Fibroblast of lung (primary cell): ENCODE measurements around the gene VTCN1. TPM values are rescaled to one million over a fixed set of nuclear protein-coding genes. Genes with fewer than 3 reads are reported as not detected.
"Not testable (repeated sequence)": the region's sequence is repeated elsewhere in the genome, so short reads cannot be mapped to it uniquely, and the experiment has no call there.

Experiments
- DNase-seq, 2 donors: peaks; one replicate each; pipeline versions ENCODE4 v3.0.0 to v3.0.0-alpha.2; 2010; ENCODE audit warnings: low read depth in 2 of 2
- H2AFZ ChIP-seq: 2 replicates; pipeline ENCODE4 v1.5.1; 2012; ENCODE audit warnings: low read length, control low read depth, inconsistent platforms
- H3K27ac ChIP-seq: 2 replicates; pipeline ENCODE4 v1.5.1; 2011; ENCODE audit warnings: low read length, control low read depth; ENCODE audit not compliant: insufficient read depth
- H3K27me3 ChIP-seq: 2 replicates; pipeline ENCODE4 v1.5.1; 2011; ENCODE audit warnings: mild to moderate bottlenecking, low read length; ENCODE audit not compliant: control insufficient read depth, insufficient read depth
- H3K36me3 ChIP-seq: 2 replicates; pipeline ENCODE4 v1.5.1; 2011; ENCODE audit warnings: low read length; ENCODE audit not compliant: control insufficient read depth, insufficient read depth
- H3K4me1 ChIP-seq: 2 replicates; pipeline ENCODE4 v1.5.1; 2011; ENCODE audit warnings: low read length; ENCODE audit not compliant: control insufficient read depth, insufficient read depth; ENCODE audit errors: extremely low read depth
- H3K4me2 ChIP-seq: 2 replicates; pipeline ENCODE4 v1.5.1; 2011; ENCODE audit warnings: low read length, control low read depth; ENCODE audit not compliant: insufficient read depth; ENCODE audit errors: extremely low read depth
- H3K4me3 ChIP-seq, 4 experiments: fragments of 200-600 bp in 1 of 4; sonication (generic) in 1 of 4; replicated peaks in 1 of 4; 2 replicates each; pipeline ENCODE4 v1.5.1; 2011 to 2016; ENCODE audit warnings: low read length in 4 of 4, low read depth in 3 of 4, mild to moderate bottlenecking in 3 of 4, control low read depth in 2 of 4, inconsistent platforms in 1 of 4, mixed read lengths in 1 of 4; ENCODE audit not compliant: insufficient read depth in 1 of 4; ENCODE audit errors: control extremely low read depth in 1 of 4
- H3K79me2 ChIP-seq: 2 replicates; pipeline ENCODE4 v1.5.1; 2012; ENCODE audit warnings: mild to moderate bottlenecking, low read length, inconsistent platforms; ENCODE audit not compliant: control insufficient read depth, insufficient read depth
- H3K9ac ChIP-seq: 2 replicates; pipeline ENCODE4 v1.5.1; 2011; ENCODE audit warnings: mild to moderate bottlenecking, low read length, control low read depth; ENCODE audit not compliant: insufficient read depth
- H3K9me3 ChIP-seq: 2 replicates; pipeline ENCODE4 v1.5.1; 2012; ENCODE audit warnings: low read depth, low read length; ENCODE audit not compliant: control insufficient read depth, insufficient read depth
- H4K20me1 ChIP-seq: 2 replicates; pipeline ENCODE4 v1.5.1; 2011; ENCODE audit warnings: low read length; ENCODE audit not compliant: control insufficient read depth, insufficient read depth; ENCODE audit errors: extremely low read depth
- EZH2 ChIP-seq: IDR thresholded peaks from 2 replicates; pipeline ENCODE4 v1.5.1; 2012; ENCODE audit warnings: low read length, control low read depth, mild to moderate bottlenecking; ENCODE audit errors: missing control alignments
- polyA minus RNA-seq: library from RNA; depleted of rRNA, polyadenylated mRNA; stranded (reverse); fragments of >200 nt; gene quantifications from 2 replicates; pipeline ENCODE4 v1.2.3, GENCODE V29; 2011; ENCODE audit warnings: low replicate concordance
- polyA plus RNA-seq, 2 donors: library from polyadenylated mRNA; depleted of rRNA in 1 of 2; stranded (reverse) in 1 of 2; unstranded in 1 of 2; fragments of >200 nt; gene quantifications; 2 replicates each; pipeline ENCODE4 v1.2.1, GENCODE V29; 2011 to 2012; ENCODE audit warnings: missing spikeins in 1 of 2
- total RNA-seq: library from RNA; depleted of rRNA; stranded (reverse); fragments of >200 nt; gene quantifications from 2 replicates; pipeline ENCODE4 v1.2.1, GENCODE V29; 2014
- TF ChIP-seq, protein P1 (sequence below), 2 donors: IDR thresholded peaks in 1 of 2; conservative IDR thresholded peaks in 1 of 2; 1 replicate in 1 of 2; 2 replicates in 1 of 2; pipeline ENCODE4 v1.5.1; 2011 to 2012; ENCODE audit warnings: low read length in 2 of 2, control low read depth in 1 of 2, inconsistent platforms in 1 of 2, low read depth in 1 of 2, mild to moderate bottlenecking in 1 of 2

Gene VTCN1
- under 0.01 TPM in 1 of 2 replicates, not detected in the other for total RNA-seq
- polyA plus RNA-seq, result 0.03 TPM in 1 of 2 replicates, not detected in the other
- not detected in 2 replicates for polyA plus RNA-seq (2012)
- polyA minus RNA-seq, result not detected in 2 replicates

DNA sequence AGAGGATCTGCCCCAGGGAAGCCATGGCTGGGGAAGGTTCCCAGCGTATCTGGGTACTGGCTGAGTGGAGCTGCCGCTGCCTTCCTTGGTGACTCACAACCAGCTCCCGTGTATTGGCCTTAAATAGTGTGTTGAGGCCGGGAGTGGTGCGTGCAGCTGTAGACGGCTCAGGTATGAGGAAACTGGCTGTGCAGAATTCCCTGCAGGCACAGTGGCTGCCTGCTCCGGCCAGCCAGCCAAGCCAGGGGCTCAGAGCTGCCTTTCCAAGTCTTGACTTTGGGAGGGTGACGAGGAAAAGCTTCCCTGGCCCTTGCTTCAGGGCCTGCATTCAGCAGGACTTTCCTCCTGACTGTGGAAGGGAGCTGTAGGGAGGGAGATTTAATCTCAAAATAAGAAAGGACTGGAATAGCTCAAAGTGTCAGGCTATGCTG is at the start of gene VTCN1:
VTCN1 (minus strand) TSS at position 97 of the 431 bp plus-strand sequence; CDS start at position 25, 72 bp downstream.
- H3K4me2 ChIP-seq, result no peak within 1 kb of the TSS

GRCh38 chr1:117258791-117259190 is 48.1 kb upstream of the VTCN1 start:
- Histone ChIP-seq H3K4me2 (no peak overlapping the region), H3K36me3 (no peaks in the 10 kb centered on the region), H4K20me1 (no peaks in the 10 kb centered on the region), H3K27me3 (peaks cover 10% of the 10 kb centered on the region), H3K9me3 (no peaks in the 10 kb centered on the region), H3K4me3 (no peak overlapping the region), H3K27ac (no peak overlapping the region), H2AFZ (no peak overlapping the region), H3K9ac (no peak overlapping the region), H3K4me1 (no peaks in the 10 kb centered on the region), H3K79me2 (no peaks in the 10 kb centered on the region)
- DNase-seq, result no peak
- TF ChIP-seq EZH2, result no peak
- TF ChIP-seq, protein P1, sequence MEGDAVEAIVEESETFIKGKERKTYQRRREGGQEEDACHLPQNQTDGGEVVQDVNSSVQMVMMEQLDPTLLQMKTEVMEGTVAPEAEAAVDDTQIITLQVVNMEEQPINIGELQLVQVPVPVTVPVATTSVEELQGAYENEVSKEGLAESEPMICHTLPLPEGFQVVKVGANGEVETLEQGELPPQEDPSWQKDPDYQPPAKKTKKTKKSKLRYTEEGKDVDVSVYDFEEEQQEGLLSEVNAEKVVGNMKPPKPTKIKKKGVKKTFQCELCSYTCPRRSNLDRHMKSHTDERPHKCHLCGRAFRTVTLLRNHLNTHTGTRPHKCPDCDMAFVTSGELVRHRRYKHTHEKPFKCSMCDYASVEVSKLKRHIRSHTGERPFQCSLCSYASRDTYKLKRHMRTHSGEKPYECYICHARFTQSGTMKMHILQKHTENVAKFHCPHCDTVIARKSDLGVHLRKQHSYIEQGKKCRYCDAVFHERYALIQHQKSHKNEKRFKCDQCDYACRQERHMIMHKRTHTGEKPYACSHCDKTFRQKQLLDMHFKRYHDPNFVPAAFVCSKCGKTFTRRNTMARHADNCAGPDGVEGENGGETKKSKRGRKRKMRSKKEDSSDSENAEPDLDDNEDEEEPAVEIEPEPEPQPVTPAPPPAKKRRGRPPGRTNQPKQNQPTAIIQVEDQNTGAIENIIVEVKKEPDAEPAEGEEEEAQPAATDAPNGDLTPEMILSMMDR (conservative IDR thresholded peaks at IDR 0.05 in 1 of 2, IDR thresholded peaks at IDR 0.05 in 1 of 2; ENCODE audit: low read depth in 1 of 2, low read length in 2 of 2), result no peak

More for the DNA sequence above, at the start of gene VTCN1:
- no peak within 1 kb of the TSS for H3K27ac ChIP-seq
- no peak within 1 kb of the TSS for H2AFZ ChIP-seq
- no peaks in the 10 kb centered on the region for H3K9me3 ChIP-seq
- H3K4me3 ChIP-seq, result no peak within 1 kb of the TSS
- H3K9ac ChIP-seq, result no peak within 1 kb of the TSS
- peaks cover 14% of the 10 kb centered on the region for H3K27me3 ChIP-seq
- no peaks in the 10 kb centered on the region for H3K79me2 ChIP-seq
- DNase-seq, result no peak
- no peaks in the 10 kb centered on the region for H3K4me1 ChIP-seq
- no peaks in the 10 kb centered on the region for H3K36me3 ChIP-seq
- H4K20me1 ChIP-seq, result no peaks in the 10 kb centered on the region
- no peak for TF ChIP-seq EZH2
- TF ChIP-seq, protein P1 (conservative IDR thresholded peaks at IDR 0.05 in 1 of 2, IDR thresholded peaks at IDR 0.05 in 1 of 2; ENCODE audit: low read depth in 1 of 2, low read length in 2 of 2), result no peak

DNA sequence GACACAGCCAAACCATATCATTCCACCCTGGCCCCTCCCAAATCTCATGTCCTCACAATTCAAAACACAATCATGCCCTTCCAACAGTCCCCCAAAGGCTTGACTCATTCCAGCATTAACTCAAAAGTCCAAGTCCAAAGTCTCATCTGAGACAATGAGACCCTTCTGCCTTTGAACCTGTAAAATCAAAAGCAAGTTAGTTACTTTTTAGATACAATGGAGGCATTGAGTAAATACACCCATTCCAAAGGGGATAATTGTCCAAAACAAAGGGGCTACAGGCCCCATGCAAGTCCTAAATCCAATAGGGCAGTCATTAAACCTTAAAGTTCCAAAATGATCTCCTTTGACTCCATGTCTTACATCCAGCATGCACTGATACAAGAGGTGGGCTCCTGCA is 47.3 kb upstream of the VTCN1 start:
- not testable (repeated sequence) for H3K27ac ChIP-seq, H3K9me3 ChIP-seq, H4K20me1 ChIP-seq, H2AFZ ChIP-seq, H3K27me3 ChIP-seq, H3K4me2 ChIP-seq, H3K9ac ChIP-seq, DNase-seq, H3K36me3 ChIP-seq, H3K4me3 ChIP-seq, H3K4me1 ChIP-seq, H3K79me2 ChIP-seq
